HG03064 (cell line): ENCODE data around the gene IFNW1.

ENCODE experiments used
- ATAC-seq: cut with Tn5 transposase; IDR thresholded peaks from one replicate; pipeline ENCODE4 v1.9.1; 2021; ENCODE audit warnings: low read depth; ENCODE audit not compliant: unreplicated experiment

IFNW1 gene

DNA sequence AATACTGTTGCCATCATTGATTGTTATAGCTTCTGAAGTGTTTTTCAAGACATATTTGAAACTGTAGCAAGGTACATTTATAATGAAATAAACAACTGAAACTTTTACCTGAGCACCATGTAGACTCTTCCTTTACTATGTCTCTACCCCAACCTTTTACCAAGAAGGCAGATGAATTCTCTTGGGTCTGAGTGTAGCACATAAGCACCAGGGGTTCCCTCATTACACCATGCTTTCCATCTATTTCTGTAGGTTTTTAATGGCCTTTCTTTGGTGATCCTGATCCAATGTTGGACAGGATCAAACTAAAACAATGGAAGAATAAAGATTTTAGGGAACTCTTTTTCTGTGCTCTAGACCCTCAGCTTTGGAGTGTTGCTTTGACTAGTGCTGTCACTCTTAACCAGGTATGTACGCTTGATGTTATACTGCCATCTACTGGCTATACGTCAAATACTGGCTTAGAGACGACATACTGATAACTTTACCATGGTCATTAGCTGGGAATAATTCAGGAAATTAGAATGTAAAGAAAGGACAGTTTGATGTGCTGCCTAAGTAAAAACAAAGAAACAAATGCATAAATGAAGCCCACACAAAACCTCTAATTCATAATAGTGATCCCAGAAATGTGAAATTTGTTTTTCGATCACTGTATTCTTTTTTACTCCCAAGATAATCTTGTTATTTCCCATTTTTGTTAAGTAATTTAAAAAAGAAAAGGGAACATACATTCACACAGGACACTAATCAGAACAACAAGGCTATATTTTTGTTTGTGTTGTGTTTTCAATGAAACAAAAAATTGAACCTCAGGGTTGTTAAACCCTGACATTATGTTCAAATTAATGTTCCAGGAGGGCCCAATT, 30.7 kb downstream of the IFNW1 start:
- ATAC-seq: peak; percentile 90

DNA sequence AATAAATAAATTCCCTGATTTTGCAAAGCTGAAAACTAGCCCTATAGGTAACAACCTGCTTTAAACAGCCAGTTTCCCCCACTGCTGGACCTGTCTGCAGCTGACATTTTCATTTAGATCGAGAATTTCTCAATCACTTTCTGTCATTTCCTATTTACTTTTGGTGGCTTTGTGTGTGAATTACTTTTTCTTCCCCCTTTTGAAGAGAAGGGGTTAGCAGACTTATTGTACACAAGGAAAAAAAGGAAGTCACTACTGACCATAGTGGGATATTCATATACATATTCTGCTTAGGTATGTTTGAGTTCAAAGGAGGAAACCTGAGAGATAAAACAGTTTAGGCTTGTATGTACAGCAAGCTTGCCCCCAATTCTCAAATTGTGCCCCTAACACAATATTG, 36.8 kb downstream of the IFNW1 start:
- no peak for ATAC-seq

DNA sequence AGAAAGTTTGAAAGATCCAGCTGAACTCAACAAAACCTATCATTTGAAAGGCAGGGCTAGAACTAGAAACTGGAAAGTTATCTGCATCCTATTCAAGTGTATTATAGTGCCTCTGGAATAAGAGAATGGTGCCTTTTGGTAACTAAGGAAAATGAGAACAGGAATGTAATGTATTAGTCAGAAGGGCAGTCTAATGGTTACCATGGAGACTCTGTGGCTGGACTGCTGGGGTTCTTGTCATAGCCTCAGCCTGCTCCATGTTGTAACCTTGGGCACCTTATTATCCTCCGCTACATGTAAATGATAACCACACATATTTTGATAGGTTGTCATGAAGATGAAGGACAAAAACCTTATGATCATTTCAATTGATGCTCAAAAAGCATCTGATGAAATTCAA, 39.3 kb downstream of the IFNW1 start:
- no peak for ATAC-seq

DNA sequence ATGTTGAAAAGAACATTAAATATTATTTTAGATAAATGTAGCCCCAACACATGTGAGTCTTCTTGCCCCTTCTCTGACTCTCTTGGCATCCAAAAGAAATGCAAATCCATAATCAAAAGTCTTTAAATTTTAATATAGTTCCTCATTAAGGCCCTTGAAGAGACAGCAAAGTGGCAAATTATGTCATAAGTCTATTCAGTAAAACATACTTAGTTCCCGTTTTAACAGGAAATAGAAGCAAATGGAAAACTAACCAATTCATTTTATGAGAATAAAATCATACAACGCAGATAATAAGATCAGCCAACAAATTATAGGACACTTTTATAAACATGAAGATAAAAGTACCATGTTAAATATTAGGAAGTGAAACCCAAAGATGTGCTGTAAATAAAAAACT, 43.8 kb downstream of the IFNW1 start:
- ATAC-seq: no peak

DNA sequence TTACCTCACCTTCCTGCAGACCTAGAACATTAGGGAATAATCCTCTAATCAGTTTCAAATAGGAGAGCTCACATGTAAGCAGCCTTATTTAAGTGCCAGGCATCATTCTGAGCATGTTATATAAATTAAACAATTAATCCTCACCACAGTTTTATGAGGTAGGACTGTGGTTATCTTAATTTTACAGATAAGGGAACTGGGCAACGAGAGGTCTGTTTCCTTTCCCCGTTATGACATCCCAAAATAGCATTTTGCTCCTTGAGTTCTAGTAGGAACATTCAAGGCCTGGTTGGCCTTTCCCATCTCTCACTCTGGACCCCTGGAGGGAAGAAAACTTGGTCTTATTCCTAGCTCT, 44.8 kb downstream of the IFNW1 start:
- ATAC-seq: no peak

DNA sequence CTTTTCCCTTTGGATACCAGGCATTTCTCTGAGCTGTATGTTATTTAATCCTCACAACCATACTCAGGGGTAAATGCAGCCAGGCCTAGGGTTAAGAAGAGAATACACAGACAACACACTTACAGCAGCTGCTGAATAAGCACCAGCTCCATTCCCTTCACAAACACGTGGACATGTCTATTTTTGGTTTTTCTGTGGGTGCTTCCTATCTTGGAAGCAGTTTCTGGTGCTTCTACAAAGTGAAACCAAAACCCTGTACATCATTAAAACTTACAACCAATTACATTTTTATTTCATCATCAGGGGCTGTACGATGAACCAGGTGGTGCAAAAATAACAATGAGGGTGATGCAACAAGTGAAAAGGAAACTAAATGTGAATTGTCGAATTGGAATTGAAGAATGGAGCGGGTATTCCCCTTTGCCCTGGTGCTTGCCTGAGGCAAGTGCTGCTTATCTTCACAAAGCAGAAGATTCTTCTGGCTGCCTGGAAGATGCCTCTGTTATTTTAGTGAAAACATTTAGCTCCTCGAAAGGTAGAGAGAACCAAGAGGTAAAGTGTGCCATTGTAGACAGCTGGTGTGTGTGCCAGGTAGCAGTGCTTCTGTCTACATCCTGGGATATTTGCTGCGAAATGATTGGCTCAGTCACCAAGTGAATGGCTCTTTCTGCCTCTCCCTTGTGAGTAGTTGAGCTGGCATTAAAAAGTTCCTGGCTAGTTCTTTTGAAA, 45.3 kb downstream of the IFNW1 start:
- peak; percentile 76 for ATAC-seq

DNA sequence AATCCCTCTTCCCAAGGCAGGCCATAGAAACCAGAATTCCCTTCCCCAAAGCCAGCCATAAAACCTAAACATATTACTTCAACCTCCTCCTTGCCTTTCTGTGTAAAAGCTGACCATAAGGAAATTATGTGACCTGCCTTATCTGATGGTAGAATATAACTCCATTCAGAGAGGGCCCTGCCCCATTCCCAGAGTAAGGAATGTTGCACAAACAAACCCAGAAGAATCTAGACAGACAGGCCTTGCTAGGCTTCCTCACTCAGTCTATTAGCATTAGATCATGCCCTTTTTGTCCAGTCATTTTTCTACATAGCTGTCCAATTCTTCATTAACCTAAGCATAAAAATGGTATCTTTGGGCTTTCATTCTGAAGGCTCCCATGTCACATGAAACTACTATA, 46.1 kb downstream of the IFNW1 start:
- ATAC-seq: no peak
